ENCODE results near the gene PSMD1.

- TF ChIP-seq CTCF (conservative IDR thresholded peaks at IDR 0.05) (no peak), ZFX (IDR thresholded peaks at IDR 0.05) (no peak)
Observed at GRCh38 chr2:231046916-231047273, 9.8 kb upstream of the PSMD1 start.

Measured in C4-2B (cell line).